GM08714 (cell line): ENCODE results near the gene GRAMD4.

Experiments used
- H3K4me3 ChIP-seq: fragments of 200-500 bp; sonication (Bioruptor generic); 2 replicates; pipeline ENCODE4 v1.5.1; 2014; ENCODE audit warnings: mild to moderate bottlenecking, low read length, inconsistent platforms
- ZNF274 ChIP-seq: IDR thresholded peaks from 2 replicates; pipeline ENCODE4 v1.6.1; 2012; ENCODE audit warnings: mild to moderate bottlenecking, low read depth, low read length

Gene GRAMD4

DNA sequence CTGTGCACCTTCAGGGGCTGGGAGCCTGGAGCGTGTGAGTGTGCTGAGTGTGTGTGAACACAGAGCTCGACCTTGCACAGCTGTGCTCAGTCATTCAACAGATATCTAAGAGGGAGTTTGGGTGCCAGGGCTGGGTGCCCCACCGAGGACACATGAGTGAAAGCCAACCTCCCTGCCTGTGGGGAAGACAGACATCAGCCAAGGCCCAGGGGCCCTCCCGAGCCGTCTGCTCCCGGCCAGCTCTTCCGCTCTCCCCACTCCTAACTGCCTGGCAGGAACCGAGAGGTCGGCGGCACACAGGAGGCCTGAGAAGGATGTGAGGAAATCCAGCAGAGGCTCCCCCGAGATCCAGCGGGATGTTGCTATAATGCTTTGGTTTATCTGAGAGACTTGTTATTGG is 85.9 kb downstream of the GRAMD4 start:
- TF ChIP-seq ZNF274, result no peak
- H3K4me3 ChIP-seq, result no peak overlapping the region

DNA sequence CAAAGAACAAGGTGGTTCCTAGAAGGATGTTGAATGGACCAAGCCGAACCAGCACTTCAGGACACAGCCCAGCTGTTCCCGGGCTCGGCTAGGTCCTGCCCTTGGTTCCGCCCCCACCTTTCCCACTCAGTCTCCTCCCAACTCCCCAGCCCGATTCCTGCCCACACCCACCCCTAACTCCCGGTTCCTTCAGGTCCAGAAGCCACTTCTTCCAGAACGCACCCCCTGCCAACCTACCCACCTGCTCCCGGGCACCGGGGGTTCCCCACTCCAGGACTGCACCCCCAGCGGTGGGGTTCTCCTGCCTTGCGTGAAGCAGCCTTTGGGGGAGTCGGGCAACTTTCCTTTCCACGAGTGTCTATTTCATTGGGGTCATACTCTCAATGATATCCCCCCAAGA is 87.1 kb downstream of the GRAMD4 start:
- H3K4me3 ChIP-seq, result no peak overlapping the region
- TF ChIP-seq ZNF274, result no peak

DNA sequence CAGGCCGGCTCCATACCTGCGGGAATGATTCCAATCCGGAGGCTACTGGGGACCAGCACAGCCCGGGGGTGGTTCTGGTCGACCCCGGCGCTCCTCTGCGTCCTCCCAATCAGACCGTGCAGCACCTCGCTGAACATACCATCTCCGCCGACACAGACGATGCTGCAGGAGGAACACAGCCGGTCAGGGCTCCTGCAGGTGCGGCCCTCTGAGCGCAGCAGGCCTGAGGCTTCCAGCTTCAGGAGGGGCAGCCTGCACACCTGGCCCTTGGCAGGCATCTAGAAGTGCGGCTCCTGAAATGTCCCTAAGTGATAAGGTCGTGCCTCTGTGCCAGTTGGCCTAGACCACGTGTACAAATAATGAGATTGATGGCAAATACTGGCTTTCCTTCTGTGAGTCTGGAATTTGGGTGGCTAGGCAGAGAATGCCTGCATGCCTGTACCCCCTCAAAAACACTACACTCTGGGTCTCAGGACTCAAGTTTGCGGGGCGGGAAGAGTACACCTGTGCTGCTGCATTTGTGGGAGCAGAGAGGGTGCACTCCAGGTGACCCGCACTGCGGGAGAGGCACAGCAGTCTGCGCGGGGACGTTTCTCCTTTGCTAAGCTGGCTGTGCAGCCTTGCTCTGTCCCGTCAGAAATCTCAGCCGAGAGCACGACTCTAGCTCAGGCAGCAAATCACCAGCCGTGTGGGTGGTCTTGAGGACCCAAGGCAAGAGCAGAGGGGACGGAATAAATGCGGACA is 87.8 kb downstream of the GRAMD4 start:
- TF ChIP-seq ZNF274, result no peak
- H3K4me3 ChIP-seq, result no peak overlapping the region

DNA sequence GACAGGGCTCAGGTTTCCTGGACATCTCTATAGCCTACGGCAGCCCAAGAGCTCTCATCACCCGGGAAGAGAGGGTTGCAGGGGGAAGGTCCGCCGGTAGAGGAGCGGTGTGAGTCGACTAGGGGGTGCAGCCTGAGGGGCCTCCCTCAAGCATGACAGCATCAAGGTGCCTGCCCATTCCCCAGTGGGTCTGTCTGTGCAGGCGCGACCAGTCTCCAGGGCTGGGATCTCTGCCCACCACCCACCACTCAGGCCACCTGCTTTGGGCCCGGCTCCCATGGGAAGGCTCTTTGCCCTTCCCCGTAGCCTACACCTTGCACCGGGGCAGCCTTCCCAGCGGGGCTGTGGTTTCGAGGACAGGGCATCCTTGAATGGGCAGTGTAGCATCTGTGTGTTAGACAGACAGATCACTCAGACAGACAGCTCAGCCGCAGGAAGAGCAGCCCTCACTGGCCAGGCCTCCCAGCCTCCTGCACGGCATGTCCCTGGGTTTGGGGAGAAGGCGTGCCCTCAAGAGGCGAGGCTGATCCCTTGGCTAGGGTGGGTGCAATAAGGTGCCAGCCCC is 88.7 kb downstream of the GRAMD4 start:
- TF ChIP-seq ZNF274, result no peak

DNA sequence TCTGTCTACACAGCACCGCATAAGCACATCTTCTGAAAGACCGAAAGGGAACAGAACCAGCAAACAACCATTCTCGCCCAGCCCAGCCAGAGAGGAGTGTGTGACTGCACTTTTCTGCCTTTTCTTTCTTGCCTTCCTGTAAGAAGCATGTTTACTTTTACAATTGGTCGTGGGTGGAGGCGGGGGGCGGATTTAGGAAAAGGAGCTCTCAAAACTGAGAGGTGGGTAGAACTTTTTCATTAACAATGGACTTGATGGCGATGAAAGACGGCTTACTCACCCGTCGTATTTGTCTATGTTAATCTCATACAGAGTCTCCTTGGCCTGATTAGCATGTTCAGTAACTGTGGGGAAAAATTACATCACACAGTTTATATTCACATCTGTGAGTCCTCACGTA is 90.6 kb downstream of the GRAMD4 start:
- no peak for TF ChIP-seq ZNF274
- H3K4me3 ChIP-seq, result no peak overlapping the region

More for the DNA sequence above, 88.7 kb downstream of the GRAMD4 start:
- H3K4me3 ChIP-seq, result no peak overlapping the region

DNA sequence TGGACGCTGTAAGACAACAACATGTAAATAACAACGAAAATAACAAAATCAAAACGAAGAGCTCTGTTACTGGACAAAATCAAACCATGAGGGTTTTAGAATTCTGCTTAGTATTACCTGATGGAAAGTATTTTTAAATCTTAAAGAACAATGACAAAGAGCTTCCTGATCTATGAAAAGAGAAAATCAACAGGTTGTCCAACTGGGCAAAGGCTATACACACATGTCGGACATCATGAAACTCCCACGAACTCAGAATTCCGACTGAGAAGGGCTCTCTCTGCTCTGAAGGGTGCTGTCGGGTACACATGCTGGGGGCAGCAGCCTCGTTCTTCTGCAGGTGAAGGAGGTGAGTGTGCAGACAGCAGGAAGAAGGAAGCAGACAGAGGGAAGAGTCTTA is 92.1 kb downstream of the GRAMD4 start:
- H3K4me3 ChIP-seq, result no peak overlapping the region
- TF ChIP-seq ZNF274, result no peak

DNA sequence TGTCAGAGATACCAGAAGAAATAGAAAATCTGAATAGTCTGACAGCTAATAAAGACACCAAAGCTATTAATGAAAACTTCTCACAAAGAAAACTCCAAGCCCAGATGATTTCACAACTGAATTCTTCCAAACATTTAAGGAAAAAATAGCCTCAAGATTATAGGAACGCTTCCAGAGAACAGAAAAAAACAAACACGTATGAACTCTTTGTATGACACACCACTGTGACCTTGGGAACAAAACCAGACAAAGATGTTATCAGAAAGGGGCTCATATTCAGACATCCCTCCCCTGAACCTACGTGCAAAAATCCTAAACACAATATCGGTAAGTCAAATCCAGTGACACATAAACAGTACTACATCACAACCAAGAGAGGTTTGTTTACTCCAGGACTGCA is 94.4 kb downstream of the GRAMD4 start:
- no peak overlapping the region for H3K4me3 ChIP-seq
- no peak for TF ChIP-seq ZNF274

DNA sequence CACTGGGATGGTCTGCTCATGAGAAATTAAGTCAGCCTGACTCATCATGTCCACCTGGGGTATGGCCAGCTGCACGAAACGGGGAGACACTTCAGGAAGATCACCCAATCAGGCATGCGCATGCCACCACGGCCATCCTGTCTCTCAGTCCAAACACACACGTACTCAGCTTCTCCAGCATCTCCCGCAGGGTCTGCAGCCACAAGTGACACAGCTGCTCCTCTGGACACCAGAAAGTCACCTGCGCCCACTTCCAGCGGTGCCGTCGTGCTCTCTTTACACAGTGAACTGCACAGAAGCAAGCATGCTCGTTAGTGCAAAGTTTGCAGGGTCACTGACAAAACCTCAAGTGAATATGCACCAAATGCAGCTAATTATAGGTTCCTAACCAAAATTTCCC is 99.7 kb downstream of the GRAMD4 start:
- no peak for TF ChIP-seq ZNF274
- H3K4me3 ChIP-seq, result no peak overlapping the region

DNA sequence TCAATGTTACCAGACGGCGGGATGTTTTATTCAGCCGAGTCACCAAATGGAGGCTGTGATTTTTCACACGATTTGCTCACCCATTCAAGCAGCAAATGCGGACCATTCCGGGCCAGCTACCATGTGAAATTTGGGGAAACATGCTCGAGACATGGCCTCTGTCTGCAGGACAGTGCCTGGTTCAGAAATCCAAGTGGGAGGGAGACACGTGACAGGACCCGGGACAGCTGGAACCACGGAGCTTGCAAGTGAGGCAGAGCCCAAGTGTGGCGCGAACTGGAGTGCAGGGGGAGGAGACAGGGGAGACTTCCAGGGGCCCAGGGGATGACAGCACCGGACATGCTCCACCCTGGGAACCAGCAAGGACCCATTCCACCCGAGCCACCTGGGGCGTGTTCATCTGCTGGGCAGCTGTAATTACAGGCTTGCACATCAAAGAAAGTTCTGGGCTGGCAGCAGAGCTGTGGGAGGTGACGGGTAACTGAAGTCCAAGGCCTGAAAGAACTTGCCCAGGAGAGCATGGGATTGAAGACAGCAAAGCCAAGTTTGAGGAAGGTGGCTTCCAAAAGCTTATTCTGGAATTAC is 101.4 kb downstream of the GRAMD4 start:
- no peak overlapping the region for H3K4me3 ChIP-seq
- no peak for TF ChIP-seq ZNF274

DNA sequence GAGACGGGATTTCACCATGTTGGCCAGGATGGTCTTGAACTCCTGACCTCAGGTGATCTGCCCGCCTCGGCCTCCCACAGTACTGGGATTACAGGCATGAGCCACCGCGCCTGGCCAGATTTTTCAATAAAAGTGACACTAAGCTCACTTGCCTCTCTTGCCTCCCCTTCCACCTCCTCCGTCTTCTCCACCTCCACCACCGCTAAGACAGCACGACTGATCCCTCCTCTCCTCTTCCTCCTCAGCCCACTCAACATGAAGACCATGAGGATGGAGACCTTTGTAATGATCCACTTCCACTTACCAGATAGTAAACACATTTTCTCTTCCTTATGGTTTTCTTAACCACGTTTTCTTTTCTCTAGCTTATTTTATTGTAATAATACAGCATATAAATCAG is 103.7 kb downstream of the GRAMD4 start:
- TF ChIP-seq ZNF274, result no peak

DNA sequence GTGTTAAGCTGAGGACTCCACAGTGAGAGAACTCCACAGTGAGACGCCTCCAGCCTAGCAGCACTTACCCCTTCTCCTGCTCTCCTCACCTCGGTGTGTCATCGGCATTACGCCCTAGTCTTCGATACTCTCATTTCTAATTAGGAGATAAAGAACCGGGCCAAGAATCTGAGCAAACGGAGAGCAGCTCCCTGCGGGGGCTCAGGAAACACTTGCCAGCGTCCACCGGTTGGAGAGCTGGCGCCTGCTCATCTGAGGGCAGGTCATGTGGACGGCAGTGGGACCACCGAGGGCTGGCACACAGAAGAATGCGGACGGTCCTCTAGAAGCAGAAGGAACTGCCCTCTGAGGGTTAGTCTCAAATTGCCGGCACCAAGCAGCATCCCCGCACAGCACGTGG is 104.9 kb downstream of the GRAMD4 start:
- H3K4me3 ChIP-seq, result no peak overlapping the region
- TF ChIP-seq ZNF274, result no peak

More for the DNA sequence above, 103.7 kb downstream of the GRAMD4 start:
- H3K4me3 ChIP-seq, result no peak overlapping the region

DNA sequence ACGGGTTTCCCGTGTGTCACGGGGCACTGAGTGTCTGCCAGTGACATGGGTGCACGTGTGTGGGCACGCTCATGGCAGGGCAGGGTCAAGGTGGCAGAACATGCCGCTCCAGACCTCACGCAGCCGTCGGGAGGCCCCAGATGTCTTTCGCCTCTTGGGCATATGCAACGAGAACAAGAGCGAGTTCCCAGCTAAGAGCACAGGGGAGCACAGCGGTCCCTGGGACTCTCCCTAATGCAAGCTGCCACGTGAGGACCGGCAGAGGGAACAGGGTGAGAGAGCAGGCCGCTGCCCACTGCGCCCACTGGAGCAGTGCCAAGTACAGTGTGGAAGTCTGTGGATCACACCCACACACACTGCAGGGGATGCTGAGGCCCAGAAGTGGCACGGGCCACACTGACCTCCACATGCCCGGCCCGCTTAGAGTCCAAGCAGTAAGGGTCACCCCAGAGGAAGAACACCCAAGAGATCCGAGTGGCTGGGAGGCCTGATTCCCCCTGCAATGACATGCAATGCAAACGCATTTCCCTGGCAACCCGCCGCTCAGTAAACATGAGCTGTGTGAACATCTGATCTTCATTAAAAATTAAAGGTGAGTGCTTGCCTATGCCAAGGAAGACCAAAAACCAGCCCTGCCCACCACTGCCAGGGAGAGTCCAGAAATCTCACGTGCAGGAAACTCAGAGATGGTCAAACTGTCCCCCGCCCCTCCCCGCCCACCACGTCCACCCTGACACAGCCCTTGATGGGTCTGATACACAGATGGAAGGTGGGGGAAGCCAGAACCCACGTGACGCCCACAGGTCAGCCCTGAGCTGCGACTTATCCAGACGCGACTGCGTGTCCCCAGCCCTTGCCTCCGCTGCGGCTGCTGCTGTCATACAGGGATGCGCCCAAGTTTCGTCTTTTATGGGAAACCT is 106.1 kb downstream of the GRAMD4 start:
- no peak overlapping the region for H3K4me3 ChIP-seq
- TF ChIP-seq ZNF274, result no peak

DNA sequence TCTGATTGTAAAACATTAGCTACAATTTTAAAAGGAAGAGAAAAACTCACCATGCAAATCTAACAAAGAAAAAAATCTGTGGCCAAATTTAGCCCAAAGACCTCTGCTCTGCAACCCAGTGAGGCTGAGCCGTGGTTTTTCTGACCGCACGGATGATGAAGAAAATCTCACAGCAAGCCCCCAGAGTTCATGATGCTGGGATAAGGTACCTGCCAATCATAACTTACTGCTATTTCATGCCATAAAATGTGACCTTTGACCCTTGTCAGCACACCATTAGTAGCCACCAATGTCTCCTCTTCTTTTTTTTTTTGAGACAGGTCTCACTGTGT is 106.8 kb downstream of the GRAMD4 start:
- no peak for TF ChIP-seq ZNF274
- H3K4me3 ChIP-seq, result peak overlapping the region; percentile 3; the same call in 1 of the 2 replicates

DNA sequence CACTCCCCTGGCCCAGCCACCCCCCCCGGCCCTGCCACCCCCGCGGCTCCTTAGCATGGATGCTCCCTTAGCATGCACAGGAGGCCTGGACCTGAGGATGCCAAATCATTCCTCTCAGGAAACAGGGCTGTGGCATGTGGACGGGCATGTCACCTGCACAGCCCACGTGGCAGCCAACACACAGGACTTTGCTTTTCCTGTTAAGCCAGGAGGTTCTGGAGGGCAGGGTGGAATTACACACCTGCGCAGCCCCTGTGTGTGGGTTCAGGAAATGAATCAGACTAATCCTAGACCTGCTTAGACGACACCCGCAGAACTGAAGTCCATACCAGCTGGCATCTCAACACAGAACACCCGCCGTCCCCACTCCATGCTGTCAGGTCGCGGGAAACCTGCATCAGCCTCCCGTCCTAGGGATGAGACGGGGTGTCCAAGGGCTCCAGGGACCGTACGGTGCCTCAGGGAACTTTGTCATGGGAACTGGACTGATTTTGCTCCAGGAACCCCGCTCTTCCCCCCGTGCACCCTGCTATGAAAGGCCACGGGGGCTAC is 107.7 kb downstream of the GRAMD4 start:
- no peak overlapping the region for H3K4me3 ChIP-seq
- TF ChIP-seq ZNF274, result no peak
